ENCODE results near the gene HMCN1. TPM values are rescaled to one million over a fixed set of nuclear protein-coding genes. Genes with fewer than 3 reads are reported as not detected.

The HMCN1 gene
- total RNA-seq, 2 donors from 2014 or later = 1.3 to 3.7 TPM

- Histone ChIP-seq H3K27me3 (no peaks in the 10 kb centered on the region), H3K27ac (no peak overlapping the region)
These were observed 230.8 kb downstream of the HMCN1 start for GRCh38 chr1:185964946-185965345.

GRCh38 chr1:185965870-185966269, 231.7 kb downstream of the HMCN1 start:
- TF ChIP-seq CTCF (IDR thresholded peaks at IDR 0.05) = no peak
- DNase-seq = no peak
- H3K4me3 ChIP-seq = no peak overlapping the region
- no peaks in the 10 kb centered on the region for H3K9me3 ChIP-seq
- intact Hi-C loops (cut with DNase I) = no loop called here
- H3K9ac ChIP-seq (ENCODE audit: low read depth in 2 of 2, low read length in 2 of 2) = no peak overlapping the region
- H3K27ac ChIP-seq = no peak overlapping the region
- no peaks in the 10 kb centered on the region for H3K4me1 ChIP-seq
- H3K27me3 ChIP-seq = no peaks in the 10 kb centered on the region
- no peaks in the 10 kb centered on the region for H3K36me3 ChIP-seq

More at GRCh38 chr1:185964946-185965345, 230.8 kb downstream of the HMCN1 start:
- H3K36me3 ChIP-seq = no peaks in the 10 kb centered on the region
- TF ChIP-seq CTCF (IDR thresholded peaks at IDR 0.05) = no peak
- no peak for DNase-seq
- H3K9ac ChIP-seq (ENCODE audit: low read depth in 2 of 2, low read length in 2 of 2) = no peak overlapping the region
- intact Hi-C loops (cut with DNase I) = no loop called here
- H3K4me1 ChIP-seq = no peaks in the 10 kb centered on the region
- H3K9me3 ChIP-seq = no peaks in the 10 kb centered on the region
- no peak overlapping the region for H3K4me3 ChIP-seq

GRCh38 chr1:185966471-185966870, 232.3 kb downstream of the HMCN1 start:
- no peak for DNase-seq
- no peaks in the 10 kb centered on the region for H3K27me3 ChIP-seq
- H3K27ac ChIP-seq = no peak overlapping the region
- no peak overlapping the region for H3K4me3 ChIP-seq
- H3K9ac ChIP-seq (ENCODE audit: low read depth in 2 of 2, low read length in 2 of 2) = no peak overlapping the region
- intact Hi-C loops (cut with DNase I) = no loop called here
- no peak for TF ChIP-seq CTCF (IDR thresholded peaks at IDR 0.05)
- H3K4me1 ChIP-seq = no peaks in the 10 kb centered on the region
- no peaks in the 10 kb centered on the region for H3K36me3 ChIP-seq
- H3K9me3 ChIP-seq = no peaks in the 10 kb centered on the region

GRCh38 chr1:185969028-185969427, 234.8 kb downstream of the HMCN1 start:
- Histone ChIP-seq H3K4me3 (no peak overlapping the region), H3K9ac (ENCODE audit: low read depth in 2 of 2, low read length in 2 of 2) (no peak overlapping the region), H3K27ac (no peak overlapping the region), H3K9me3 (no peaks in the 10 kb centered on the region), H3K27me3 (no peaks in the 10 kb centered on the region), H3K36me3 (no peaks in the 10 kb centered on the region), H3K4me1 (no peaks in the 10 kb centered on the region)
- no peak for TF ChIP-seq CTCF (IDR thresholded peaks at IDR 0.05)
- intact Hi-C loops (cut with DNase I) = no loop called here
- DNase-seq = no peak

GRCh38 chr1:185969524-185969991, 235.4 kb downstream of the HMCN1 start:
- H3K4me3 ChIP-seq = no peak overlapping the region
- intact Hi-C loops (cut with DNase I) = no loop called here
- H3K27ac ChIP-seq = no peak overlapping the region
- no peaks in the 10 kb centered on the region for H3K36me3 ChIP-seq
- DNase-seq = no peak
- no peaks in the 10 kb centered on the region for H3K9me3 ChIP-seq
- H3K27me3 ChIP-seq = no peaks in the 10 kb centered on the region
- no peak overlapping the region for H3K9ac ChIP-seq (ENCODE audit: low read depth in 2 of 2, low read length in 2 of 2)
- no peaks in the 10 kb centered on the region for H3K4me1 ChIP-seq
- no peak for TF ChIP-seq CTCF (IDR thresholded peaks at IDR 0.05)

Data from colonic mucosa (tissue), 4 donors.